Fibroblast of lung (primary cell): ENCODE results near the gene ANKRD10. TPM values are rescaled to one million over a fixed set of nuclear protein-coding genes. Genes with fewer than 3 reads are reported as not detected.

Experiments
- DNase-seq, 2 donors: peaks; one replicate each; pipeline versions ENCODE4 v3.0.0 to v3.0.0-alpha.2; 2010; ENCODE audit warnings: low read depth in 2 of 2
- H2AFZ ChIP-seq: 2 replicates; pipeline ENCODE4 v1.5.1; 2012; ENCODE audit warnings: low read length, control low read depth, inconsistent platforms
- H3K27ac ChIP-seq: 2 replicates; pipeline ENCODE4 v1.5.1; 2011; ENCODE audit warnings: low read length, control low read depth; ENCODE audit not compliant: insufficient read depth
- H3K27me3 ChIP-seq: 2 replicates; pipeline ENCODE4 v1.5.1; 2011; ENCODE audit warnings: mild to moderate bottlenecking, low read length; ENCODE audit not compliant: control insufficient read depth, insufficient read depth
- H3K36me3 ChIP-seq: 2 replicates; pipeline ENCODE4 v1.5.1; 2011; ENCODE audit warnings: low read length; ENCODE audit not compliant: control insufficient read depth, insufficient read depth
- H3K4me1 ChIP-seq: 2 replicates; pipeline ENCODE4 v1.5.1; 2011; ENCODE audit warnings: low read length; ENCODE audit not compliant: control insufficient read depth, insufficient read depth; ENCODE audit errors: extremely low read depth
- H3K4me2 ChIP-seq: 2 replicates; pipeline ENCODE4 v1.5.1; 2011; ENCODE audit warnings: low read length, control low read depth; ENCODE audit not compliant: insufficient read depth; ENCODE audit errors: extremely low read depth
- H3K4me3 ChIP-seq, 4 experiments: fragments of 200-600 bp in 1 of 4; sonication (generic) in 1 of 4; replicated peaks in 1 of 4; 2 replicates each; pipeline ENCODE4 v1.5.1; 2011 to 2016; ENCODE audit warnings: low read length in 4 of 4, low read depth in 3 of 4, mild to moderate bottlenecking in 3 of 4, control low read depth in 2 of 4, inconsistent platforms in 1 of 4, mixed read lengths in 1 of 4; ENCODE audit not compliant: insufficient read depth in 1 of 4; ENCODE audit errors: control extremely low read depth in 1 of 4
- H3K79me2 ChIP-seq: 2 replicates; pipeline ENCODE4 v1.5.1; 2012; ENCODE audit warnings: mild to moderate bottlenecking, low read length, inconsistent platforms; ENCODE audit not compliant: control insufficient read depth, insufficient read depth
- H3K9ac ChIP-seq: 2 replicates; pipeline ENCODE4 v1.5.1; 2011; ENCODE audit warnings: mild to moderate bottlenecking, low read length, control low read depth; ENCODE audit not compliant: insufficient read depth
- H3K9me3 ChIP-seq: 2 replicates; pipeline ENCODE4 v1.5.1; 2012; ENCODE audit warnings: low read depth, low read length; ENCODE audit not compliant: control insufficient read depth, insufficient read depth
- H4K20me1 ChIP-seq: 2 replicates; pipeline ENCODE4 v1.5.1; 2011; ENCODE audit warnings: low read length; ENCODE audit not compliant: control insufficient read depth, insufficient read depth; ENCODE audit errors: extremely low read depth
- EZH2 ChIP-seq: IDR thresholded peaks from 2 replicates; pipeline ENCODE4 v1.5.1; 2012; ENCODE audit warnings: low read length, control low read depth, mild to moderate bottlenecking; ENCODE audit errors: missing control alignments
- polyA plus RNA-seq, 2 donors: library from polyadenylated mRNA; depleted of rRNA in 1 of 2; stranded (reverse) in 1 of 2; unstranded in 1 of 2; fragments of >200 nt; gene quantifications; 2 replicates each; pipeline ENCODE4 v1.2.1, GENCODE V29; 2011 to 2012; ENCODE audit warnings: missing spikeins in 1 of 2
- total RNA-seq: library from RNA; depleted of rRNA; stranded (reverse); fragments of >200 nt; gene quantifications from 2 replicates; pipeline ENCODE4 v1.2.1, GENCODE V29; 2014
- TF ChIP-seq, protein P1 (sequence below), 2 donors: IDR thresholded peaks in 1 of 2; conservative IDR thresholded peaks in 1 of 2; 1 replicate in 1 of 2; 2 replicates in 1 of 2; pipeline ENCODE4 v1.5.1; 2011 to 2012; ENCODE audit warnings: low read length in 2 of 2, control low read depth in 1 of 2, inconsistent platforms in 1 of 2, low read depth in 1 of 2, mild to moderate bottlenecking in 1 of 2

The ANKRD10 gene
- total and polyA plus RNA-seq, 2 donors (not counting 1 experiment from before 2014, with no cell fraction given), result 29.5 to 130 TPM

DNA sequence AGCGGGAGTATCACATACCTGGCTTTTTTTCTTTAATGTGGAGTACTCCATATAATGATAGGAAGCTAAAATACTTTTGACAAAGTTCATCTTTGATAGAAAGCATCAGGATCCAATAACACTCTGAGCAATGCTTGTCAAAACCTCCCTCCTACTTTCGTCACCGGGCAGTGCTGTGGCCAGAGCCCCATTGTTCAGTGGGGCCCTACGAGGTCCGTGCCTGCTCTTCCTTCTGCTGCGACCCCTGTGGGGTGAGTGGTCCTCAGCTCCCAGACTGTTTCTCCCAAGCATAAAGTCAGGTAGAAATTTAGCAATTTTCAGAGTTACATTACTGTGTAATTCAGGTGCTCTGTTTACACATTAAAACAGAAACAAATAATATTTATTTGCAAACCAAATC lies 51.2 kb downstream of the ANKRD10 start:
- no peaks in the 10 kb centered on the region for H3K9me3 ChIP-seq
- H3K4me3 ChIP-seq, result no peak overlapping the region
- H4K20me1 ChIP-seq, result no peaks in the 10 kb centered on the region
- no peak overlapping the region for H3K4me2 ChIP-seq
- no peaks in the 10 kb centered on the region for H3K79me2 ChIP-seq
- H3K36me3 ChIP-seq, result no peaks in the 10 kb centered on the region
- H3K9ac ChIP-seq, result no peak overlapping the region
- no peak overlapping the region for H3K27ac ChIP-seq
- TF ChIP-seq EZH2, result no peak
- TF ChIP-seq, protein P1, sequence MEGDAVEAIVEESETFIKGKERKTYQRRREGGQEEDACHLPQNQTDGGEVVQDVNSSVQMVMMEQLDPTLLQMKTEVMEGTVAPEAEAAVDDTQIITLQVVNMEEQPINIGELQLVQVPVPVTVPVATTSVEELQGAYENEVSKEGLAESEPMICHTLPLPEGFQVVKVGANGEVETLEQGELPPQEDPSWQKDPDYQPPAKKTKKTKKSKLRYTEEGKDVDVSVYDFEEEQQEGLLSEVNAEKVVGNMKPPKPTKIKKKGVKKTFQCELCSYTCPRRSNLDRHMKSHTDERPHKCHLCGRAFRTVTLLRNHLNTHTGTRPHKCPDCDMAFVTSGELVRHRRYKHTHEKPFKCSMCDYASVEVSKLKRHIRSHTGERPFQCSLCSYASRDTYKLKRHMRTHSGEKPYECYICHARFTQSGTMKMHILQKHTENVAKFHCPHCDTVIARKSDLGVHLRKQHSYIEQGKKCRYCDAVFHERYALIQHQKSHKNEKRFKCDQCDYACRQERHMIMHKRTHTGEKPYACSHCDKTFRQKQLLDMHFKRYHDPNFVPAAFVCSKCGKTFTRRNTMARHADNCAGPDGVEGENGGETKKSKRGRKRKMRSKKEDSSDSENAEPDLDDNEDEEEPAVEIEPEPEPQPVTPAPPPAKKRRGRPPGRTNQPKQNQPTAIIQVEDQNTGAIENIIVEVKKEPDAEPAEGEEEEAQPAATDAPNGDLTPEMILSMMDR (conservative IDR thresholded peaks at IDR 0.05 in 1 of 2, IDR thresholded peaks at IDR 0.05 in 1 of 2; ENCODE audit: low read depth in 1 of 2, low read length in 2 of 2), result no peak
- no peaks in the 10 kb centered on the region for H3K27me3 ChIP-seq
- H2AFZ ChIP-seq, result no peak overlapping the region
- no peaks in the 10 kb centered on the region for H3K4me1 ChIP-seq
- no peak for DNase-seq

DNA sequence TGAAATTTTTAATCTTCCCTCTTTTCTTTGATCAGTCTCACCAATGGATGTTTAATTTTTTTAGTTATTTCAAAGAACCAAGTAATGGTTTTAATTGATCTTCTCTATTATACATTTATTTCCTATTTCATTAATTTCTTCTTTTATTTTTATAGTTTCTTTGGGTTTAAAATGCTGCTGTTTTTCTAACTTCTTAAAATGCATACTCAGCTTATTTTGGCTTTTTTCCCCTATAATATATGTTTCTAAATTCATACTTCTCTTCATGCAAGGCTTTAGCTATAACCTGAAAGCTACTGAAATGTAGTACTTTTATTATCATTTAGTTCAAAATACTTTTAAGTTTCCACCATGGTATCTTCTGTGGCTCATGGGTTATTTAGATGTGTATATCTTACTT lies 53.9 kb downstream of the ANKRD10 start:
- Histone ChIP-seq H3K9ac (no peak overlapping the region), H3K79me2 (no peaks in the 10 kb centered on the region), H3K4me2 (no peak overlapping the region), H3K4me3 (no peak overlapping the region), H3K27me3 (no peaks in the 10 kb centered on the region), H3K4me1 (no peaks in the 10 kb centered on the region), H3K9me3 (no peaks in the 10 kb centered on the region), H2AFZ (no peak overlapping the region), H3K27ac (no peak overlapping the region), H4K20me1 (no peaks in the 10 kb centered on the region), H3K36me3 (no peaks in the 10 kb centered on the region)
- TF ChIP-seq EZH2, result no peak
- TF ChIP-seq, protein P1 (conservative IDR thresholded peaks at IDR 0.05 in 1 of 2, IDR thresholded peaks at IDR 0.05 in 1 of 2; ENCODE audit: low read depth in 1 of 2, low read length in 2 of 2), result no peak
- DNase-seq, result no peak

DNA sequence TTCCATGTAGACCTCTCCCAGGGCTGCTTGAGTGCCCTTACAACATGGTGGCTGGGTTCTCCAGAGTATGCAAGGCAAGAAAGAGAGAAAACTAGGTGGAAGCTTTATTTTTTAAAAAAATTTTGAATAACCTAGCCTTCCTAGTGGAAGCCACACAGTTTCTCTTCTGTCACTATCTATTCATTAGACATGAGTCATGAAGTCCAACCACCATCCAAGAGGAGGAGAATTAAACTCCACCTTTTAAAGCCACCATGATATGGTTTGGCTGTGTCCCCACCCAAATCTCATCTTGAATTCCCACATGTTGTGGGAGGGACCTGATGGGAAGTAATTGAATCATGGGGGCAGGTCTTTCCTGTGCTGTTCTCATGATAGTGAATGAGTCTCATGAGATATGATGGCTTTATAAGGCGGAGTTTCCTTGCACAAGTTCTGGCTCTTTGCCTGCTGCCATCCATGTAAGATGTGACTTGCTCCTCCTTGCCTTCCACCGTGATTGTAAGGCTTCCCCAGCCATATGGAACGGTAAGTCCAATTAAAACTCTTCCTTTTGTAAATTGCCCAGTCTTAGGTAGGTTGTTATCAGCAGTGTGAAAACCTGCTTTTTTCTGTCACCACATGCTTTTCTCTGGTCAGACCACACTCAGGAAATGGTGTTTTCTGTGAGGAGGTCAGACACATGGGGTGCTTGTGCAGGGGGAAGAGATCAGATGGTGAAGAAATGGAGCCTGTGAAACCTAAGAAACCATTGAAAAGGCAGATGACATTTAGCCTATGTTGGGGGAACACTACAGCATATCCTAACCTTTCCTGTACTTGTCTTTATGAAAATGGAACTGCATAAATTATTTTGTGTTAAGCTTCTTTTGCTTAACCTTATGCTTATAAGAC lies 57.7 kb downstream of the ANKRD10 start:
- Histone ChIP-seq H3K27me3 (no peaks in the 10 kb centered on the region), H3K4me2 (no peak overlapping the region), H3K36me3 (no peaks in the 10 kb centered on the region), H3K9me3 (no peaks in the 10 kb centered on the region), H3K9ac (no peak overlapping the region), H3K4me1 (no peaks in the 10 kb centered on the region), H3K79me2 (no peaks in the 10 kb centered on the region), H3K4me3 (no peak overlapping the region), H2AFZ (no peak overlapping the region), H3K27ac (no peak overlapping the region), H4K20me1 (no peaks in the 10 kb centered on the region)
- no peak for TF ChIP-seq EZH2
- TF ChIP-seq, protein P1 (conservative IDR thresholded peaks at IDR 0.05 in 1 of 2, IDR thresholded peaks at IDR 0.05 in 1 of 2; ENCODE audit: low read depth in 1 of 2, low read length in 2 of 2), result no peak
- no peak for DNase-seq
